GM19351 (cell line): ENCODE measurements around the gene NIM1K.
"Not testable (repeated sequence)": the region's sequence is repeated elsewhere in the genome, so short reads cannot be mapped to it uniquely, and the experiment has no call there.

Source experiments
- ATAC-seq: cut with Tn5 transposase; IDR thresholded peaks from one replicate; pipeline ENCODE4 v1.9.1; 2021; ENCODE audit warnings: mild to moderate bottlenecking, moderate library complexity; ENCODE audit not compliant: unreplicated experiment

Gene NIM1K

GRCh38 chr5:43191740-43192557 lies at the start of gene NIM1K:
NIM1K (plus strand) TSS chr5:43192225; CDS start chr5:43245776, 53,551 bp downstream.
- peak; percentile 67 for ATAC-seq

- ATAC-seq: no peak
Observed at GRCh38 chr5:43145071-43145470, 47.0 kb upstream of the NIM1K start.

GRCh38 chr5:43146958-43147357 lies 45.1 kb upstream of the NIM1K start:
- no peak for ATAC-seq

GRCh38 chr5:43148417-43148816 lies 43.6 kb upstream of the NIM1K start:
- ATAC-seq: no peak

GRCh38 chr5:43149231-43149630 lies 42.8 kb upstream of the NIM1K start:
- no peak for ATAC-seq

GRCh38 chr5:43150075-43150474 lies 42.0 kb upstream of the NIM1K start:
- no peak for ATAC-seq

GRCh38 chr5:43150748-43151147 lies 41.3 kb upstream of the NIM1K start:
- no peak for ATAC-seq

- no peak for ATAC-seq
Observed at GRCh38 chr5:43152946-43153345, 39.1 kb upstream of the NIM1K start.

GRCh38 chr5:43154469-43154868 lies 37.6 kb upstream of the NIM1K start:
- no peak for ATAC-seq

GRCh38 chr5:43155394-43156096 lies 36.5 kb upstream of the NIM1K start:
- ATAC-seq: no peak

- peak; percentile 74 for ATAC-seq
Observed at GRCh38 chr5:43156388-43156787, 35.6 kb upstream of the NIM1K start.

- ATAC-seq: no peak
Observed at GRCh38 chr5:43157068-43157467, 35.0 kb upstream of the NIM1K start.

- ATAC-seq: no peak
Observed at GRCh38 chr5:43161244-43161643, 30.8 kb upstream of the NIM1K start.

- not testable (repeated sequence) for ATAC-seq
Observed at GRCh38 chr5:43164801-43165200, 27.2 kb upstream of the NIM1K start.

GRCh38 chr5:43165323-43165722 lies 26.7 kb upstream of the NIM1K start:
- no peak for ATAC-seq

GRCh38 chr5:43168175-43168574 lies 23.9 kb upstream of the NIM1K start:
- no peak for ATAC-seq

GRCh38 chr5:43171451-43171850 lies 20.6 kb upstream of the NIM1K start:
- ATAC-seq: no peak

- no peak for ATAC-seq
Observed at GRCh38 chr5:43171926-43172325, 20.1 kb upstream of the NIM1K start.

- no peak for ATAC-seq
Observed at GRCh38 chr5:43172779-43173178, 19.2 kb upstream of the NIM1K start.

- ATAC-seq: no peak
Observed at GRCh38 chr5:43174586-43174985, 17.4 kb upstream of the NIM1K start.

GRCh38 chr5:43179836-43180235 lies 12.2 kb upstream of the NIM1K start:
- no peak for ATAC-seq

- ATAC-seq: no peak
Observed at GRCh38 chr5:43182421-43182820, 9.6 kb upstream of the NIM1K start.
